Stimulated activated naive CD8-positive, alpha-beta T cell treated with anti-CD3 and anti-CD28 coated beads, Interleukin-15, amount 100 ng/mL, for 72 hours (primary cell): ENCODE data around the gene SMCR8.
A peak's percentile ranks its signal among the peaks of the same experiment; 100 is the strongest.
"Not testable (repeated sequence)": the region's sequence is repeated elsewhere in the genome, so short reads cannot be mapped to it uniquely, and the experiment has no call there.

ENCODE experiments used
- ATAC-seq: fragments of 150-1000 bp; cut with Tn5 transposase; 2 replicates; pipeline ENCODE4 v1.10.0; 2021; ENCODE audit warnings: mild to moderate bottlenecking, moderate library complexity
- DNase-seq, 2 donors: peaks; one replicate each; pipeline ENCODE4 v3.0.0; 2021 to 2022
- H3K27ac Mint-ChIP-seq, 2 donors: one replicate each; pipeline ENCODE4 v1.8.0; 2022; ENCODE audit warnings: mild to moderate bottlenecking in 2 of 2, mixed read lengths in 2 of 2, moderate library complexity in 2 of 2
- H3K27me3 Mint-ChIP-seq: one replicate; pipeline ENCODE4 v1.8.0; 2022; ENCODE audit warnings: mixed read lengths
- H3K4me1 Mint-ChIP-seq: one replicate; pipeline ENCODE4 v1.8.0; 2022; ENCODE audit warnings: mild to moderate bottlenecking, mixed read lengths
- H3K4me3 Mint-ChIP-seq, 2 donors: one replicate each; pipeline ENCODE4 v1.8.0; 2022; ENCODE audit warnings: mild to moderate bottlenecking in 2 of 2, mixed read lengths in 2 of 2, moderate library complexity in 1 of 2
- H3K9me3 Mint-ChIP-seq, 2 donors: one replicate each; pipeline ENCODE4 v1.8.0; 2022; ENCODE audit warnings: mixed read lengths in 2 of 2

SMCR8 gene

DNA sequence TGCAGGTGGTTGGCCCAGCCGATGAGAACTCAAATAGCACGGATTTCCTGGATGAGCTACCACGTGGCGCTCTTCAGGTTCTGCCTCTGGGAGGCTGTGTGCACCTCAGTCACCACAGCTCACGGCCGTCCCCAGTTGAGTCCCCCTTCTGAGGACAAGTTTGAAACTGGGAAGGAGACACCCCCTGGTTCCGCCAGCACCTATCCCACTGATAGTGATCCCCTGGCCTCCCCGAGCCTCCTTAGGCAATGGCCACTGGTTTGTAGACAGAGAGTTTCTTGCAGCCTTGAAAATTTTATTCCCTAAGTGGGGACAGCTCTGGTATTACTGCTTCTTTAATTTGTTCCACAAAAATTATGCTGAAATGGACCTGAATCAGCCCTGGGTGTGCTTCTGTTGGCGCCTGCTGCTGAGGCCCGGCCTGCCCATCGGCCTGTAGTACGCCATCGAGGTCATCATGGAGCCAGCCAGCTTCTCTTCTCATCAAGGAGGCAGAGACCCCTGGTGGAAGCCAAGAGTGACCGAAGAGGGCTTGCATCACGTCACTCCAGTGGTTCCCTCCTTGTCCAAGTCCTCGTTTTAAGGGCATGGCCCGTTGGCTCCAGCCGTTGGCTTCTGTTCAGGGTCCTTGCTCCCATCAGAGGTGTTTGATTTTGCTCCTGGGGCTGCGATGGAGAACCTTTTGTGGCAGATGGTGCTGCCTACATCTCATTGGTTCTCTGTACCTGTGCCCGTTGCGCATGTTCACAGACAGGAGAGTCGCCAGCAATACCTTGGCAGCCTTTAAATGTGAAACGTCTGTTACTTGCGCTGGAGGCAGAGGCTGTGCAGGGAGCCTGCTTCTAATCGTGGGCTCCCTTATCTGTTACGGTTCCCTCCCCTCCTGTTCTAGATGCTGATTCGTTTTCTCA is 9.3 kb downstream of the SMCR8 start:
- no peak for DNase-seq
- Mint-ChIP-seq H3K27me3 (no peaks in the 10 kb centered on the region), H3K4me3 (no peak overlapping the region), H3K4me1 (peaks cover 51% of the 10 kb centered on the region), H3K27ac (peak overlapping the region; percentile 40 to 93), H3K9me3 (no peaks in the 10 kb centered on the region)
- ATAC-seq, result no peak

DNA sequence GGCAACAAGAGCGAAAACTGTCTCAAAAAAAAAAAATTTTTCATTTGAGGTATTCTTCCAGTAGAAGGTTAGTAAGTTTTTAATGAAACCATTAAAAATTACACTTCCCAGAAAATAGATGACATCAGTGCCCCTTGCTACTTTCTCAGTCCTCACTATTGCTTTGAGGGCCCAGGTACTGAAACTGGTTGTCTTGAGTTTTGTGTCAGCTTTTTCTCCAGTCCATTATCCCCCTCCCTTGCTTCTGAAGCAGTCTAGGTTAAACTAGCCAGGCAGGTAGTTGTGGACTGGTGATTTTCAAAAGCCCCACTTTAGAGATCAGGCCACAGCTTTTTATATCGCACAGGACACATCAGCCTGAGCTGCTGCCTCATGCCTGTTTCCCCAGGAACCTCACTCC is 10.9 kb downstream of the SMCR8 start:
- DNase-seq (no peak), ATAC-seq (peak; percentile 73)
- H3K9me3 Mint-ChIP-seq, result no peaks in the 10 kb centered on the region
- H3K27me3 Mint-ChIP-seq, result no peaks in the 10 kb centered on the region
- no peak overlapping the region for H3K4me3 Mint-ChIP-seq
- H3K27ac Mint-ChIP-seq, result peak overlapping the region; percentile 72 to 93
- peaks cover 34% of the 10 kb centered on the region for H3K4me1 Mint-ChIP-seq

DNA sequence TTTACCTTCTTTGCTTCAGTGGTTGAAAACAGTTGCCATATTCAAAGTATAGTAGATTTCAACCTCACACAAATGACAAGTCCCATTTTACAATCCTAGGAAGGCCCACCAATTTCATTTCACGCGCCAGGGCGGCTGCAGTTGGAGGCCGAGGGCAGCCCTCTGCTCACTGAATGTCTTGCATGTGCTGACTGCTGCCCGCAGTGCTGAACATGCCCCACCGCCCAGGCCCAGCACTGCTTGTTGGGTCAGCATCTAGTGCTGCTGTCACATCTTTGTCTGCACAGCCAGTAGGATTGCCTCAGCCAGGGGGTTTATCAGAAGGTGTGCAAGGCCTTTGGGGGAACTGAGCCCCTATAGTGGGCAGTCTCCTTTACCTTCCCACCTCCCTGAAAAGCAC is 11.5 kb downstream of the SMCR8 start:
- peak overlapping the region in 1 of 2 donors; percentile 88 for H3K27ac Mint-ChIP-seq
- H3K9me3 Mint-ChIP-seq, result no peaks in the 10 kb centered on the region
- peaks cover 36% of the 10 kb centered on the region for H3K4me1 Mint-ChIP-seq
- H3K27me3 Mint-ChIP-seq, result no peaks in the 10 kb centered on the region
- H3K4me3 Mint-ChIP-seq, result no peak overlapping the region
- DNase-seq, result no peak
- ATAC-seq, result no peak

DNA sequence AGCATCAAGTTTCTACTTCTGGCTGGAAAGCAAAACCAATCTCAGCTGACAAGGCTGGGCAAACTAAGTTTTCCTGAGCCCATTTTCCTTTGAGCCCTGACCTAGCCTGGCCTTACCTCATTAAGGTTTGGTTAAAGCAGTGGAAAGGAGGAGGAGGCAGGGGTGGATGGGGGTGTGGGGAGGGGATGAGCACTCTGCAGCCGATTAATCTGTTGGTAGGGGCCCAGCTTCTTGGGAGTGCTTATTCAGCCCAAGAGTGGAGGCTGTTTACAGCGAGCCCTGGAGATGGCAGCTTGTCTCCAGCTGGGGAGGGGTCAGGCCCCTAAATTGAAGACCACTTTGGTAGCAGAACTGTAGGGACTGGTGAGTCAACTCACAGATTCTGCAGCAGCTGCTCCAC is 12.0 kb downstream of the SMCR8 start:
- Mint-ChIP-seq H3K27me3 (no peaks in the 10 kb centered on the region), H3K27ac (no peak overlapping the region), H3K9me3 (no peaks in the 10 kb centered on the region), H3K4me1 (peaks cover 41% of the 10 kb centered on the region), H3K4me3 (no peak overlapping the region)
- DNase-seq, result no peak
- no peak for ATAC-seq

DNA sequence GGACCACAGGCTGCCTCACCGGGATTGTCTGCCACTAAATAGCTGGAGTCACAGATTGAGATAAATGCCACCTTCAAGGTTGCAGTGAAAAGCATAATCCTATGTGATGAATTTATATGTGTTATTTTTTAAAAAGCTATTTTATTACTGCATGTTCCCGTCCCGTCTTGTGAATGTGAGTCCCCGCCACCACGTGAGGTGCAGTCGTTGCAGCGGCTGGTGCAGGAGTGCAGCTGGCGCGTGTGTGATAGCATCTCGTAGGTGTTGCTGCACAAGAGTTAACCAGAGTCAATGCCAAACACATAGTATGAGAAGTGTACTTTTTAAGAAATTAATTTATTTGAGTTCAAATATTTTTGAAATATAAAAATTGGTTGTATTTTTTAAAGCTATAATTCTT is 12.5 kb downstream of the SMCR8 start:
- no peaks in the 10 kb centered on the region for H3K27me3 Mint-ChIP-seq
- ATAC-seq, result no peak
- H3K4me3 Mint-ChIP-seq, result no peak overlapping the region
- no peak for DNase-seq
- peaks cover 43% of the 10 kb centered on the region for H3K4me1 Mint-ChIP-seq
- H3K27ac Mint-ChIP-seq, result no peak overlapping the region
- H3K9me3 Mint-ChIP-seq, result no peaks in the 10 kb centered on the region

DNA sequence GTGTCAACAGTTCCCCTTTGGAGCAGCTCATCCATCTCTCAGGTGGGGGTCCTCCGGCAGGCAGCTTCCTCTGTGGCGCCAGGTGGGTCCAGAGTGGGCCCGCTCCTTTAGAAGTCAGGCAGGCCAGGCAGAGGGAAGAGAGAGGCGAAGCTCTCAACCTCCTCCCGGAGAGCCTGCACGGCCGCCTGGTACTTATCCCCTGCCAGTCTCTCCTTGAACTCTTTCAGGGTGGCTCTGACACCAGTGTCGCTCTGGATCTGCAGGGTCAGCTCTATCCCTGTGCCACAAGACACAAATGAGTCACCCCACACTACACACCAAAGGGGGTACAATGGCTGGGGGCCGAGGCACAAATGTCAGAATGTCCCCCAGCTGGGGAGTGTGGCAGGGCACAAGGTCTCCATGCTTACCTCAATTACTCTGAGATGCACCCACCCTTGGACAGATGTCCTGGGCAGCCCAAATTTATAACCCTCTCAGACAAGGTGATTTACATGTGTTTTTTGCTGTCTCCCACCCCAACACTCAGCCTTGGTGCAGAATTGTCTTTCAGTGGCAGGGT is 13.6 kb downstream of the SMCR8 start:
- no peaks in the 10 kb centered on the region for H3K27me3 Mint-ChIP-seq
- peaks cover 40% of the 10 kb centered on the region for H3K4me1 Mint-ChIP-seq
- no peaks in the 10 kb centered on the region for H3K9me3 Mint-ChIP-seq
- ATAC-seq (no peak), DNase-seq (no peak)
- H3K27ac Mint-ChIP-seq, result peak overlapping the region in 1 of 2 donors; percentile 82
- no peak overlapping the region for H3K4me3 Mint-ChIP-seq

DNA sequence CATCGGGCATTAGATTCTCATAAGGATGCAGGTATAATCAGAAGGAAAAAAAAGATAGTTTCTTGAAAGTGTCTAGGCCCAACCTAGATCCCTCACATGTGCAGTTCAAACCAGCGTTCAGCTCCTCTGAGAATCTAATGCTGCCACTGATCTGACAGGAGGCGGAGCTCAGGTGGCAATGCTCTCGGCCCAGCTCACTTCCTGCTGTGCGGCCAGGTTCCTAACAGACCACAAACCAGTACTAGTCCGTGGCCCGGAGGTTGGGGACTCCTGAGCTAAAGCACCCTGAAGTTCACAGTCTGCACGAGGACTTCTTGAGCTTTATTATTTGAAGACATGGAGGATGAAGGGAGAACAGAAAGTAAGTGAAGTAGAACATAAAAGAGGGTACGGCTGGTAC is 16.8 kb downstream of the SMCR8 start:
- no peaks in the 10 kb centered on the region for H3K27me3 Mint-ChIP-seq

DNA sequence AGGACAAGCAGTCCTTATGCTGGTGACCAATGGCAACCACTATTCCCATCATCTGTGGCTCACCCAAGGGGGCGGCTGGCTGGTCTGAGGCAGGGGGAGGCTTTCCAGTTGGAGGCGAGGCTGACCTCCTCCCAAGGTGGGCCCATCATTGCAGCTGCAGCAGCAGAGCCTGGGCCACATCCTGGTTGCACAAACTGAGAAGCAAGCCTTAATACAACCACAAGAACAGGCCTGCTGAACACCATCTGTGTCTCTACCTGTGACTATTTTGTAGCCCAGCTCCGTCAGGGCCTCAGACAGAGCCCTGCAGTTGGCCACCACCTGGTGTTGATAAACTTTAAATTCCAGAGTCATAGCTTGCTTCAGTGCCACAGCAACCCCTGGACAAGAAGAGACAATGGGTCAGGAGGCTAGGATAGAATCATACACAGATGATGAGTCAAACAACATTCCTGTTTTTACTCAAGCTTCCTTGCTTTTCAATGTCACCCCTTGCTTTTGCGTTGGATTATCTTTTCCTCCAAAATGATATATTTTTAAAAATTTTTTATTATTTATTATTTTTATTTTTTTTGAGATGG is 17.9 kb downstream of the SMCR8 start:
- no peaks in the 10 kb centered on the region for H3K9me3 Mint-ChIP-seq
- peaks cover 17% of the 10 kb centered on the region for H3K4me1 Mint-ChIP-seq
- DNase-seq, result no peak
- ATAC-seq, result peak; percentile 52
- no peaks in the 10 kb centered on the region for H3K27me3 Mint-ChIP-seq
- no peak overlapping the region for H3K4me3 Mint-ChIP-seq
- H3K27ac Mint-ChIP-seq, result peak overlapping the region in 1 of 2 donors; percentile 37

More for the DNA sequence above, 16.8 kb downstream of the SMCR8 start:
- peaks cover 18% of the 10 kb centered on the region for H3K4me1 Mint-ChIP-seq
- no peak overlapping the region for H3K4me3 Mint-ChIP-seq
- ATAC-seq, result peak; percentile 76
- peak in 1 of 2 donors; percentile 32 for DNase-seq
- H3K9me3 Mint-ChIP-seq, result no peaks in the 10 kb centered on the region
- H3K27ac Mint-ChIP-seq, result peak overlapping the region; percentile 47 to 85

DNA sequence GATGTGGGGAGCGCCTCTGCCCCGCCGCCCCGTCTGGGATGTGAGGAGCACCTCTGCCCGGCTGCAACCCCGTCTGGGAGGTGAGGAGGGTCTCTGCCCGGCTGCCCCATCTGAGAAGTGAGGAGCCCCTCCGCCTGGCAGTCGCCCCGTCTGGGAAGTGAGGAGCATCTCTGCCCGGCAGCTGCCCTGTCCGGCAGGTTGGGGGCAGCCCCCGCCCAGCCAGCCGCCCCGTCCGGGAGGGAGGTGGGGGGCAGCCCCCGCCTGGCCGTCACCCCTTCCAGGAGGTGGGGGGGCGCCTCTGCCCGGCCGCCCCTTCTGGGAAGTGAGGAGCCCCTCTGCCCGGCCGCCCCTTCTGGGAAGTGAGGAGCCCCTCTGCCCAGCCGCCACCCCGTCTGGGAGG is 23.1 kb downstream of the SMCR8 start:
- DNase-seq, H3K4me1 Mint-ChIP-seq, H3K9me3 Mint-ChIP-seq, ATAC-seq, H3K27ac Mint-ChIP-seq, H3K27me3 Mint-ChIP-seq, H3K4me3 Mint-ChIP-seq: not testable (repeated sequence)

DNA sequence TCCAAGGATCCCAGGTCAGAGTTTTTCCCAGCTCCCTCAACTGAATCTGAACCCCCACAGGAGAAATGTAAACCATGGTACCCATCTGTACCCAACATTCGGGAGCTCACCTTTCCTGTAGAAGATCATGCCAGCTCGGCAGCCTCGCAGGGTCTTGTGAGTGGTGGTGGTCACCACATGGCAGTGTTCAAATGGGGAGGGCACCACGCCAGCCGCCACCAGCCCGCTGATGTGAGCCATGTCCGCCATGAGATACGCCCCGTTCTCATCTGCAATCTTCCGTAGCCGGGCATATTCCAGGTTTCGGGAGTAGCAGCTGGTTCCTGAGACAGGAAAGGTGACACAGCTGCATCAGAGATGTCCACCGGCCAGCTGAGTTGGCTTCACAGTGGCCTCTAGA is 24.8 kb downstream of the SMCR8 start:
- ATAC-seq (no peak), DNase-seq (no peak)
- no peak overlapping the region for H3K27ac Mint-ChIP-seq
- no peaks in the 10 kb centered on the region for H3K9me3 Mint-ChIP-seq
- H3K27me3 Mint-ChIP-seq, result no peaks in the 10 kb centered on the region
- H3K4me3 Mint-ChIP-seq, result no peak overlapping the region
- no peaks in the 10 kb centered on the region for H3K4me1 Mint-ChIP-seq

DNA sequence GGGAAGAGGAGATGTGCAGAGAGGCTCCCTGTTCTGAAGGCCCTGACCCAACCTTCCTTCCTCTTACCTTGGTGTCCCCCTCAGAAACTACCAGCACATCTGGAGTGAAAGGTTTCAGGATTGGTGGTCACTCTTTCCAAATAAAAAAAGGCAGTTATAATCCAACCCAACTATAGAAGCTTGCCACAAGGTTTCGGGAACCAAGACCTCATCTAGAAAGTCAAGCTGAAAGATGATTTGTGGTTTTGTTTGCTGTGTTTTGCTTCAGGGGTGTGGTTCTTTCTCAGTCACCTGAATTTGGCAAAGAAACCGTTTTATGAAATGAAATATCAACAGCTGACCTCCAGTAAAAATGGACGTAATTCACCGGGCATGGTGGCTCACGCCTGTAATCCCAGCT is 28.9 kb downstream of the SMCR8 start:
- no peak overlapping the region for H3K4me3 Mint-ChIP-seq

DNA sequence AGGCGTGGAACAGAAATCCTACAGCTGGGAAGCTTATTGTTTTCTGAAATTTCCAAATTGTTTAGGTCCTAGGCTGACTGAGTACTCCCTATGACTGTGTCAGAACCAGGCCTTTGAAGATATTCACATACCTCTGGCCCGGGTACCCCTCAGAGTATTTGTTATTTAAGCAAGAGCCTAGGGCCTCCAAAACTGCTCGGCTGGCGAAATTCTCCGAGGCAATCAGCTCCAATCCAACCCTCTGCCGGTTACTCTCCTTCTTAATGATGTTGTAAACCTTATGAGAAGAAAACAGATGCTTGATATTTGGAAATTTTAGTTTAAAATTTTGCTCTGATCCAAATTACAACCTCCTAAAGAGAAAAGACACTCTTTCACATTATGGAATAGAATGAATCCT is 38.4 kb downstream of the SMCR8 start:
- no peak for DNase-seq
- Mint-ChIP-seq H3K4me1 (no peaks in the 10 kb centered on the region), H3K4me3 (no peak overlapping the region), H3K27me3 (no peaks in the 10 kb centered on the region), H3K27ac (peak overlapping the region in 1 of 2 donors; percentile 19), H3K9me3 (no peaks in the 10 kb centered on the region)
- ATAC-seq, result no peak

More for the DNA sequence above, 28.9 kb downstream of the SMCR8 start:
- no peaks in the 10 kb centered on the region for H3K27me3 Mint-ChIP-seq
- peak overlapping the region in 1 of 2 donors; percentile 46 for H3K27ac Mint-ChIP-seq
- no peaks in the 10 kb centered on the region for H3K9me3 Mint-ChIP-seq
- H3K4me1 Mint-ChIP-seq, result no peaks in the 10 kb centered on the region
- DNase-seq (no peak), ATAC-seq (no peak)

DNA sequence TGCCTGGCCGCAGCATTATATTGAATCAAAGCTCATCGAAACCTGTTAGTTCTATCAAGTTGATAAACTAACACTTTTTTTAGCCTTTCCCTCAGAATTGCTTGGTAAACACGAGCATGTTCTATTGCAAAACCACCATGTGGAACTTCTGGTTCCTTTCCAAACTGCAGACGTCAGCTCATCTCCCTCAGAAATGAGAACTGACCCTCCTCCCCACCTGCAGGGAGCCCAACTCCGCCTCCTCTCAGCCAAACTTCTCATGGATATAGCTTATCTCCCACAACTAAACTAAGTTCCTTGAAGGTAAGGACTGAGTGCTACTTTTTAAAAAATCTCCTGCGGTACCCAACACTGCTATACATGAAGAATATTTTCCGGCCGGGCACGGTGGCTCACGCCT is 41.5 kb downstream of the SMCR8 start:
- H3K4me3 Mint-ChIP-seq, result no peak overlapping the region
- no peak overlapping the region for H3K27ac Mint-ChIP-seq
- DNase-seq (no peak), ATAC-seq (no peak)
- H3K27me3 Mint-ChIP-seq, result no peaks in the 10 kb centered on the region
- peaks cover 9% of the 10 kb centered on the region for H3K4me1 Mint-ChIP-seq
- H3K9me3 Mint-ChIP-seq, result no peaks in the 10 kb centered on the region

DNA sequence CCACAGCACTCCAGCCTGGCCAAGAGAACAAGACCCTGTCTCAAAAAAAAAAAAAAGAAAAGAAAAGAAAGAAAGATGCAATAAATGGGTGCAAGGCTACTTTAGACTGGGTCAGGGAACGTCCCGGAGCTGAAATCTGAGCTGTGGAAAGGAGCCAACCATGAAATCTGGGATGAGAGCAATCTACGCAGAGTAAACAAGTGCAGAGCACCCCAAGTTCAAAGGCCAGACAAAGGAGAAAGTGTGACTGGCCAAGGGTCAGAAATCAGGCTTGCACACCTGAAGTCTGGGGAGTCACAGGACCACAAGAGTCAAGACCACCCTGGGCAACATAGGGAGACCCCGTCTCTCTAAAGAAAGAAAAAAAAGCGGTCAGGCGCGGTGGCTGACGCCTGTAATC is 45.4 kb downstream of the SMCR8 start:
- ATAC-seq (no peak), DNase-seq (no peak)
- Mint-ChIP-seq H3K9me3 (no peaks in the 10 kb centered on the region), H3K4me3 (no peak overlapping the region), H3K27ac (no peak overlapping the region), H3K4me1 (peaks cover 26% of the 10 kb centered on the region), H3K27me3 (no peaks in the 10 kb centered on the region)

DNA sequence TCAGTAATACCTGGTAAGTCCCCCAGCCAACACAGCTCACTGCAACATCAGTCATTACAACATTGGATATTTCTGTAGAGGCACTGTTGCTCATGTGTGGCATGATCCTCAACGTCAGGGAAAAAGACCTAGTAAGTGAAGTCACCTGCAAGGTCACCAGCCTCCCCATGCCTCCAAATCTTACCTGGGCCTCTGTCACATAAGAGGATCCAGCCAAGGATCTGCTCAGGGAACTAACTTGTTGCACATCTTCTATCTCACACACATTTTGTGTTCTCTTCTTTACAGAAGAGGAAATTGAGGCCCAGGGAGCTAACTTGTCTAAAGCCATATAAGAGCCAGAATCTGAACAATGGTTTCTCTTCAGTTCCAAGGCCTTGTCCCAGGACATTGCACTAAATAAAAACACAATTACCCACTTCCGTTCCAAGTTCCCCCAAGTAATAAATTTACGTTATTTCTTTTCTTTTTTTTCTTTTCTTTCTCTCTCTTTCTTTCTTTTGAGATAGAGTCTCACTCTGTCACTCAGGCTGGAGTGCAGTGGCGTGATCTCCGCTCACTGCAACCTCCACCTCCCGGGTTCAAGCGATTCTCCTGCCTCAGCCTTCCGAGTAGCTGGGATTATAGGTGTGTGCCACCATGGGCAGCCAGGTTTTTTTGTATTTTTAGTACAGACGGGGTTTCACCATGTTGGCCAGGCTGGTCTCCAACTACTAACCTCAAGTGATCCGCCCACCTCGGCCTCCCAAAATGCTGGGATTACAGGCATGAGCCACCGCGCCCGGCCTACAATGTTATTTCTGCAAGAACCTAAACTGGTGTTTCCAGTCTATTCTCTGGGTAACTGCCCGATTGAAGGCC is 47.0 kb downstream of the SMCR8 start:
- ATAC-seq (no peak), DNase-seq (no peak)
- Mint-ChIP-seq H3K4me1 (peaks cover 26% of the 10 kb centered on the region), H3K27ac (no peak overlapping the region), H3K9me3 (no peaks in the 10 kb centered on the region), H3K4me3 (peak overlapping the region; percentile 93 to 97), H3K27me3 (no peaks in the 10 kb centered on the region)
